GM21528 (cell line): Measurements from ENCODE around the gene UNC13B.
"Not testable (repeated sequence)": the region's sequence is repeated elsewhere in the genome, so short reads cannot be mapped to it uniquely, and the experiment has no call there.

Source experiments
- ATAC-seq: cut with Tn5 transposase; IDR thresholded peaks from one replicate; pipeline ENCODE4 v1.9.1; 2021; ENCODE audit warnings: mild to moderate bottlenecking, moderate library complexity; ENCODE audit not compliant: unreplicated experiment, low FRiP score

UNC13B gene

DNA sequence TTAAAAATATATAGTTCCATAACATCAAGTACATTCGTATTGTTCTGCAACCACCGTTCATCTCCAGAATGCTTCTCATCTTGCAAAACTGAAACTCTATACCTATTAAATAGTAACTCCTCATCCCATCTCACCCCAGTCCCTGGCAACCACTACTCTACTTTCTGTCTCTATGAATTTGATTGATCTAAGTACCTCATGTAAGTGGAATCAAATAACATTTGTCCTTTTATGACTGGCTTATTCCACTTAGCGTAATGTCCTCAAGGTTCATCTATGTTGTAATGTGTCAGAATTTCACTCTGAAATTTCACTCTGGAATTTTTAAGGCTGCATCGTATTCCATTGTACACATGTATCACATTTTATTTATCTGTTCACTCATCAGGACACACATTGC, 196.0 kb downstream of the UNC13B start:
- ATAC-seq, result no peak

DNA sequence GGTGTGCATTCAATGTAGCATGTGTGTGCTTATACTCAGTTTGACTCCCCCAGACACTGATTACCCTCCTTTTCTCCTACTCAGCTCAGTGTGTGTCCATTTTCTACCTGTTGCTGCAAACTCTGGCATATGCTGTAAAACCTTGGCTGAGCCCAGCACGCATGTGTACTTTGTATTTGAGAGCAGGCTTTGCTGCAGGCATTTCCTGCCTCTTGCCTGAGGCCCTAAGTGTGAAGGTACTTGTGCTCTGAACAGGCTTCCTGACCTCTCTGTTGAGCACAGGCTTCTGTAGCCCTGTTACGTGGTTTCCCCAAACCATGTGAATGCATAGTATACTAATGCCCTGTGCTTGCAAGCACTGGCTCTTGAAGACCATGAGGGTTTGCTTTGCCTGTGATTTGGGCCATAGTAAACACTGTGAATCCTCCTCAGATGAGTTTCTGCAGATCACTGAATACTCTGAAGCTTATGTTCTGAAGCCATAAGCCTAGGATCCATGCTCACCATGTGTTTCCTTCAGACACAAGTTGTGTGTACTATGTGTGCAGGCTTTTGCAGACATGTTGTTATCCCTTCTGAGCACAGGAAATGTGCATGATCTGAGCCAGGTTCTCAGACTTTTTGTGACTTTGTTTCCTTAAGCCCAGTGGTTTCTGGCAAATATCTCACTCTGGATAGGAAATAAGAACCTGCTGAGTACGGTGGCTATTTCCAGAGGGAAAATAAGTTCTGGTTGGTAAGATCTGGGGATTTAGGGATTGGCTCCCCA, 203.2 kb downstream of the UNC13B start:
- no peak for ATAC-seq

DNA sequence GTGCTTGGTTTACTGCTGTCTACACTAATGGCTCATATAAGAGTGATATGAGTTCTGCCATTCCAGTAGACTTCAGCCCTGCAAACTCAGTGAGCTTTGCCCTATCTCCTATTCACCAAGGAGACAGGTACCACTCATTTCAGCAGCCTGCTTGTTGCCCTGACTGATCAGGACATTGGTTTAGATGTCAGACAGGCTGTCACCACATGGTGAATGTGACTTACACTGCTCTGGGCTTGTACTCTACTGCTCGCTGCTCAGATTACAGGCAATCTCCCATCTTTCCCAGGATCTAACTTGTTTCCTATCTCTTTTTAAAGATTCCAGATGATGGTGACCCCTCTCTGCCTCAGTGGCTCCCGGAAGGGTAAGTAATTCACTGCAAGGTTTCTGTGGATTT, 204.8 kb downstream of the UNC13B start:
- no peak for ATAC-seq

DNA sequence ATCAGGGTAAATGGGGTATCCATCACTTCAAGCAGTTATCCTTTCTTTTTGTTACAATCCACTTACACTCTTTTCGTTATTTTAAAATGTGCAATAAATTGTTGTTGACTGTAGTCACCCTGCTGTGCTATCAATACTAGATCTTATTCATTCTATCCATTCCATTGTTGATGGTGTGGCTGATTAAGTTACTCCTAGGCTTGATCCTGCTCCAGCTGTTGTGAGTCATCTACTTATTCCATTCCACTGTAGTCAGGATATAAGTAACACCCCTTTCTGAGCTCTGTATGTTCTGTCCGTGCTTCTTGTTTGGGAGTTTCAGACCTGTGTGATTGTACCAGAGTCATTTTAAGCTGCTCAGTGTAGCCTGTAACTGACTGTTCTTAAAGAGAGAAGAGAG, 205.6 kb downstream of the UNC13B start:
- no peak for ATAC-seq

DNA sequence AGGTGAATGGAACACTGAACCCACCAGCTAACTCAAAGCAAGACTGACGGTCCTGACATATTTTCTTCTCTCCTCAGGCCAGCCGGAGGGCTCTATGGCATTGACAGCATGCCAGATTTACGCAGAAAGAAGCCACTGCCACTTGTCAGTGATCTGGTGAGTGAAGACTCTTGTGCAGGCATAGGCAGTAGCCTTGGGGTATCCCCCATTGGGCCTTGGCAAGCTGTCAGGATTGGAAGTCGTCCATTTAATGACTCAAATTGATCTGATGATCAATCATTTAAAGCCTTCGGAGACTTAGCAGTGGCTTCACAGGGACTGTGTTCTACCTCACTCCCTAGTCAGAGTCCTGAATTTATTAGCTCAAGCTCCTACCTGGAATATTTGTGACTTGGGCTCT, 208.4 kb downstream of the UNC13B start:
- no peak for ATAC-seq

DNA sequence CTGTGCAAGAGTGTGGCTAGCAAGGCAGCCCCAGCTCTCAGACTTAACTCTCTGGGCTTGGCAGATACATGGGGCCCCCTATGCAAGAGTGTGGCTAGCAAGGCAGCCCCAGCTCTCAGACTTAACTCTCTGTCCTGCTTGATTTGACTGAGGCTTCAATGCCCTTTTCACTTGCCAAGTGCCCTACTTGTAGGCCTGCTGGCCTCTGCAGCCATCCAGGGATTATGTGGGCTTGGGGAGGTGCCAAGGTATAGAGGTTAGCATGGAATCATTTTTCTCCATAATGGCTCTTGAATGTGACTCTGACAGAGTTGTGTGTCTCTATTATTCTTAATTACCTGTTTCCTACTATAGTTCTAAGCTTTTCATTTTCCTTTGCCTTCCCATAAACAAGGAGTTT, 212.6 kb downstream of the UNC13B start:
- no peak for ATAC-seq

DNA sequence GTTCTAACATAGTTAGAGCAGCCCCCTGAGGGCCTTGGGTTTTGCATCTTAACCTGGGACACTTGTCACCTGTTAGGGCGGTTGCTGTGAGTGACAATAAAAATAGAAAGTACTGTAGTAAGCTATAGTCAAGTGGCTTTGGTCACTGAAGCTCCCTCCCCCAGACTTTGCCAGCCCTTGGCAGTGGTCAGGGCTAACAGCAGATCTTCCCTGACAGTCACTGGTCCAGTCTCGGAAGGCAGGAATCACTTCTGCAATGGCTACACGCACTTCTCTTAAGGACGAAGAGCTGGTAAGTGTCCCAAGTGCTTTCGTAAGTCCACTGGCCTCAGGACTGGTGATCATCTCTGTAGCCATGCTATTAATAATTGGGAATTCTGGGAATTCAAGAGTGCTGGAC, 213.1 kb downstream of the UNC13B start:
- ATAC-seq, result no peak

DNA sequence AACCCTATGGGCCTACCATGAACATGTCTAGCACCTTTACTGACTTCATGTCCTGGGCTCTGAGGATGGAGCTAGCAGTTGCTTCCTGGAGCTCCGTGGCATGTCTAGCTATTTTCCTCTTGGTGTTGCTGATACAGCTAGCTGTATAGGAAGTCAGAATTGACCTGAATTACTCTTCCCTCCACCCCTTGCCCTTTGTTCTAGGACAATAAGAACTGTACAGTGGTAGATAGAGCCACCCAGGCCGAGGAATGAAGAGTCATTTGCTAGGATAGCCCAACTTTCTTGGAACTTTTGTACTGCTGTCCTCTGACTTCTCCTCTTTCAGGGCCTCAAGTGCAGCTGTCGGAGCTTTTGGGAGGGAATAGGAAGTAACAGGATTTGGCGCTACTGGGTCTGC, 218.2 kb downstream of the UNC13B start:
- ATAC-seq, result no peak

DNA sequence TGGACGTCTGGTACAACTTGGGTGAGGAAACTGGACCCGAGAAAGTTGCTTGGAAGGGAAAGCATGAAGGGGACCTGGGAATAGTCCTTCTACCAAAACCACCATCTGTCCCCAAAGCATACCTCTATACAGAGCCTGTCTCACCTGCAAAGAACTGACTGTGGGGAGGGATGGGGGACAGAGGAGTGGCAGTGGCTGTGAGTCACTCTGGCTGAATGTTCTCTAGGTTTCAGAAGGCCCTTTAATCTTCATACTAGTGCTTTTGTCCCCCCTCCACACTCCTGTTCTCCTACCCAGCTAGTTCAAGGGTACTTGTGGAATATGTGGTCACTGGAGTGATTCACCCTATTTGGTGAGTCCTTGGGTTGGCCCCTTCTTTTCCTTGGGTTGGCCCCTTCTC, 218.8 kb downstream of the UNC13B start:
- ATAC-seq, result no peak

DNA sequence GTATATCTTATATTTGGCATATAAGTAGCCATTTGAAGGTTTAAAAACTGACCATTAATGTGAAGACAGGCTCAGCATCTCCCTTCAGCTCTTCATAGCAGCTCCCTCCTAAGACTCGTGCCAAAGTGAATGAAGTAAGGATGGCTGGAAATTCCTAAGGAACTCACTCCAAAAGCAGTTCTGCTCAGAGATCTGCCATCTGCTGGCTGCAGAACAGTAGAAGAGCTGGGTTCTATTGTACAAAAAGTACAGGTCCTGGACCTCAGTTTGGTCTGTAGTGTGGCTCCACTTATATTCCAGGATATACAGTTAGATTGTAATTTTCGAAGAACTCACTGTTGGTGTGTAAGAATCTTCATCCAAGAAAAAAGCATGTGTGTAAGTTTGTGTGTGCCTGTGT, 223.2 kb downstream of the UNC13B start:
- ATAC-seq, result no peak

DNA sequence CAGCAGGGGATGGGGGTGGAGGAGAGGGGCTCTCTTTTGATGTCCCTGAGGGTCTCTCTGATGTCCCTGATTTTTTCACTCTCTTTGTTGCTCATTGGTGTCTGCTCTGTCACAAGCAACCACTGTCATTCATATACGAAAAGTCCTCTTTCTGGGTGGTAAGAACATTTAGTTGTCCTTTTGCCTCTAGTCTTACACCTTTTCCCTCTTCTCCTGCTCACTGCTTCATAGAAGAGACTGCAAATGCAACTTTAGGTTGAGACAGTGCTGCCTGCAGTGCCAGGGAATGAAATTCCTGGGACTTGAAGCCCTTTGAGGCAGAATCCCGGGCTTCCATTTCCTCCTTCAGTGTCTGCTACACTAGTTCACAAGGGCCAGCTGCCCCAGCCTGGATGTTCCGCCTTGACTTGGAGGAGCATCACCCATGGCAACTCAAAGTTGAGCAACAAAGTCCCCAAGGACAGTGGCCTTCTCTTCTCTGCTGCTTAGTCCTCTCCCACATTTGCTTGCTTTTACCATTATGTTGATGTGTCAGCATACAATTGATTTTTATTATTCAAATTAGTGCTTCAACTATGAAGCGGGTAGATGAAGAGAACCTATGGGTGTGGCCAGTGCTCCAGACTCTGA, 233.4 kb downstream of the UNC13B start:
- ATAC-seq, result no peak

DNA sequence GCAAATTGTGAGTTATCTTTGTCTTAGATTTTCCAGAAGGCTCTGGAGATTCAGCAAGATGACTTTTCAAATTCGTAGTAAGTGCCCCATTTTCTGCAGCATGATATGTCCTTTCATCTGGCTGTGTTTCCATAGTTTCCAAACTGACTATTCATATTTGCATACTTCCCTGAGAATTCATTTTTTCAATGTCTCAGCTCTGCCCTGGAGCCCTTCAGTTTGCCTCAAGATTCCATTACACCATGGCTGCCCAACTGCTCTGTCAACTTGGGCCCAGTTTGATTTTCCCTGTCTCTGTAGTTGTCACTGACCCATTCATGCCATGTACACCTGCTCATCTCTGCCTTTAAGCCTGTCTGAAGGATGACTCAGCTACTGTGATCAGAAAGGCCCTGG, 233.9 kb downstream of the UNC13B start:
- ATAC-seq, result no peak

DNA sequence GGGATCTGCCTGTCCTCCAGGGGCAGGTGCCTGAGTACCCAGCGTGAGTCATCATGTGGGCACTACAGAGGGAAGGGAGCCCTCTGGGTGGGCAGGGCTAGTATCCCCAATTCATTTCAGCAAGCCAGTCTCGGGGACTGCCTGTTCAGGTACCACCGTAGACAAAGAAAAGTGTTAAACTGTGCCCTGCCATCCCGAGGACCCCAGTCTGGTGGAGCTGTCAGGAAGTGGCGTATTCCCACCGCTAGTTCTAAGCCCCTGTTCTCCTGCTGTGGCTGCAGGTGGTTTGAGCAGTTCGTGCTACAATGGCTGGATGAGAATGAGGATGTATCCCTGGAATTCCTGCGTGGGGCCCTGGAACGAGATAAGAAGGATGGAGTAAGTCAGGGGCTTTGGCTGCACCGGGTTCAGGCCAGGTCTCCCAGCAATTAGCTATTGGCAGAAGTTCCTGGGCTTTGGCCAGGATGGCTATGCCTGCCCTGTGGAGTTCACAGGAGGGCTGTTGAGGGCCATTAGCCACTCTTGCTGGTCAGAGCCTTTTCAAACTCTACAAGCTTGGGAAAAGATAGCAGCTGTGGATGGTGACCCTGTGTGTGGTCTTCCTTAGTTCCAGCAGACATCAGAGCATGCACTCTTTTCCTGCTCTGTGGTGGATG, 234.9 kb downstream of the UNC13B start:
- ATAC-seq, result no peak

DNA sequence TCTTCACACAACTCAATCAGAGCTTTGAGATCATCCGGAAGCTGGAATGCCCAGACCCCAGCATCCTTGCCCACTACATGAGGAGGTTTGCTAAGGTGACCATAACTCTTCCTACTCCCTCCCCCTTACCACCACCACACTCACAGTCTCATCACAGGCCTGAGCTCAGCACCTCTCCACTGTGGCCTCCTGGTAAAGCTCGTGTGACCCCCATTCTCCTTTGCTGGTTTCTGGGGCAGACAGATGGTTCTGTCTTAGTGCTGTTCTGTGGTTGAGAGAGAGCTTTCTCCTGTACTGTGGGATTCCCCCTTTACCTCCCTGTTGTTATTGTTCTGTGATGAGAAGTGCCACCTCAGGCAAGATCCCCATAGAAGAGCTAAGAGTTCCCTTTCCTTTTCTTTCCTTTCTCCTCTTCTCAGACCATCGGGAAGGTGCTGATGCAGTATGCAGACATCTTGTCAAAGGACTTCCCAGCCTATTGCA, 235.4 kb downstream of the UNC13B start:
- no peak for ATAC-seq

DNA sequence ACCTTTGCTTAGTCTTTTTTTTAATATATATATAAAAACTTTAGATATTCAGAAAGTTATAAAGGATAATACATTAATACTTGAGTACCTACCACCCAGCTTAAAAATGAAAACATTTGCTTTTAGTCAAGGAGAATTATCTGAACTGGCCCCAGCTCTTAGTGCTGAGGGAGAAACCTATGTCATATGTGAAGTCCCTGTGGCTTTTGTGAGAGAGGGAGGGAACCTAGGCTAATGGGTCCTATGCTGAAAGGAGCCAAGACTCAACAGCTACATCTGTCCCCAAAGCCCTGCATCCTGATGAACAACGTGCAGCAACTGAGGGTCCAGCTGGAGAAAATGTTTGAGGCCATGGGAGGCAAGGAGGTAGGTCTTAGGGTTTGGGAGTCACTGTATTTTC, 236.1 kb downstream of the UNC13B start:
- no peak for ATAC-seq

DNA sequence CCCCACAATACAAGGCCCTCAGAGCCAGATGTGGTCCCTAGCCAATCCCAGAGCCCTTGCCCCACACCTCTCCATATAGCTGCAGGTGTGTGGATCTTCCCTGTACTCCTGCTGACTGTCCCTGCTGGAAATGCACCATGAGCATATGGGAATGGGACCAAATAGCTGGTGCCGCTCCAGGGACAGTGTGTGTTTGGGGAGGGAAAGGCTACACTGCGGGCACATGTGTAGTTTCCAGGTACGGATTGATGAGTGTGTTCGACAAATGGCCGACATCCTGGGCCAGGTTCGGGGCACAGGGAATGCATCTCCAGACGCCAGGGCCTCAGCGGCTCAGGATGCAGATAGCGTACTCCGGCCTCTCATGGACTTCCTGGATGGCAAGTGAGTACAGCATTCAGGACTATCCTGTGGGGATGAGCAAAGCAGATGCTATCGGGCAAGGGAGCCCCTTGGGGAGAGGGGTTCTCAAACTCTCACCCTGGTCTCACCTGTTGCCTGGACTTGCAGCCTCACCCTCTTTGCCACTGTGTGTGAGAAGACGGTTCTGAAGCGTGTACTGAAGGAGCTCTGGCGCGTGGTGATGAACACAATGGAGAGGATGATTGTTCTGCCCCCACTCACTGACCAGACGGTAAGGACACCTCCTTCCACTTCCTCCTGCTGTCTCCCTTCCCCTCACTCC, 237.0 kb downstream of the UNC13B start:
- ATAC-seq, result no peak

DNA sequence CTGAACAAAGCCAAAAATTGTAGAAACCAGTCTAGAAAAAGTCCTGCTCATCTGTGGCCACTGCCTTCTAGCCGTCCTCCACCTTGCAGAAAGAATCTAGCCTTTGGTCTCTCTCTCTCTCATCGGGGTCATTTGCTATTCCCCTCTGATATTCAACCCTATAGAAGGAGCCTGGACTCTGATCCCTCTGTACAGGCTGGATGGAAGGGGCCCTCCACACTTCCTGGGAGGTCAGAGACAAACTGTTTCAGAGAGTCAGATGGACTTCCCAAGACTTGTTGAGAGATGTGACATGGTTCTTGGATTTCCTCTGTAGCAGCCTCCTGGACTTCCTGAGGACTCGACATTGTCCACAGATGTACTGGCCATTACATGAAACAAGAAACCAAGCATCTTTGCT, 243.1 kb downstream of the UNC13B start:
- ATAC-seq, result no peak

DNA sequence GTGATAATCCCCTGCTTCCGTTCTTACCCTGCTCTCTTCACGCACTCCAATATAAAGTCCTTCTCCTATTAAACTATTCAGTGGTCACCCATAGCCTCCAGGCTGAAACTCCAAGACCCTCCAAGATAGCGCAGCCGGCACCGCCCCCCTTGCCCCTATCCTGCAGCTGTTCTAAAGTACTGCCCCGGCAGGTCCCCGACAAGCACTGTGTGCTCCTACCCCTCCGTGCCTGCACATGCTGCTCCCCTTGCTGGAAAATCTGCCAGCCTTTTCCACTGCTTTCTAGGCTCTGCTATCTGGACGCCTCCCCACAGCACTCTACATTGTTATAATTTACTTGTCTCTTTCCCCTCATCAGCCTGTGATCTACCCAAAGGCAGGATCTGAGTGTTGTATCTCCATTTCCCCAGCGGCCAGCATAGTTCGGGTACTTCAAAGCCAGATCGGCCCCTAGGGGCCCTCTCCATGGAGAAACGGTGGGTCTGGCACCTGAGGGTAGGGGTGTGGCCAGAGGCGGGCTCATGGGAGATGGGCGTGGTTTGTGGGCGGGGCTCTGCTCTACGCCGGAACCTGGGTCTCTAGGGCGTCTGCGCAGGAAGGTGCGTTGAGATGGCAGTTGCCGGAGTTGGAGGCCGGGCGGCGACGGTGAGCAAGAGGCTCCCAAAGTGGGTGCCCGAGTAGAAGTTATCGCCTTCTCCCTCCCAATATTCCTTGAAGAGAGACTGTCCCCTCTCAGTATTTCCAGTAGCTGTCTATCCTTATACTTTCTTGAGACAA, 244.6 kb downstream of the UNC13B start:
- no peak for ATAC-seq

DNA sequence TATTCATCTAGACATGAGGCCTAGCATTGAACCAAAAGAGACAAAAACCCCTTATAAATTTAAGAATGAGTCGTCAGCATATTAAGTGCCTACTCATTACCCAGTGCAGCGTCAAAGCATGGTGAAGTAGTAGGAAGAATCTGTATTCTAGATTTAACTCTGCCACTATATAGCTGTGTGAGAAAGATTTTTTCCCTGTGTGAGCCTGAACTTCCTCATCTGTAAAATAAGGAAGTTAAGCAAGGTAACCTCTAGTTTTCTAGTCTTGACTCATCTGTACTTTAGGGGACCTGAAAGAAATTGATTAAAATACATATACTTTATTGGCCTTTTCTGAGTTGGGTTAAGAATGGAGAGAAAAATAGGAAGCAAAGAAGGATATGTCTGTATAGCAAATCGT, 246.0 kb downstream of the UNC13B start:
- no peak for ATAC-seq

DNA sequence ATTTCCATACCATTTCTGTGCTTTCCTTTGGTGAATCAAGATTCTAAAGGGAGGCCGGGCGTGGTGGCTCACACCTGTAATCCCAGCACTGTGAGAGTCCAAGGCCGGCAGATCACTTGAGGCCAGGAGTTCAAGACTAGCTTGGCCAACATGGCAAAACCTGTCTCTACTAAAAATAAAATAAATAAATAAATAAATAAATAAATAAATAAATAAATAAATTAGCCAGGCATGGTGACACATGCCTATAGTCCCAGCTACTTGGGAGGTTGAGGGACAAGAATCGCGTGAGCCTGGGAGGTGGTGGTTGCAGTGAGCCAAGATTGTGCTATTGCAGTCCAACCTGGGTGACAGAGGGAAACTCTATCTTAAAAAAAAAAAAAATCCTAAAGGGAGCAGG, 247.6 kb downstream of the UNC13B start:
- ATAC-seq, result not testable (repeated sequence)
